HEK293 (cell line): ENCODE measurements around the gene PSMC3.

Experiments
- BCL11A ChIP-seq: fragments of 450-650 bp; formaldehyde crosslinking; IDR thresholded peaks from 2 replicates; pipeline ENCODE4 v1.5.1; 2016; ENCODE audit warnings: low read depth, missing biosample characterization, missing genetic modification characterization
- KLF8 ChIP-seq: fragments of 450-650 bp; formaldehyde crosslinking; IDR thresholded peaks from 2 replicates; pipeline ENCODE4 v1.5.1; 2016; ENCODE audit warnings: missing biosample characterization, missing genetic modification characterization
- MZF1 ChIP-seq: fragments of 450-650 bp; formaldehyde crosslinking; IDR thresholded peaks from 2 replicates; pipeline ENCODE4 v1.5.1; 2017; ENCODE audit warnings: missing biosample characterization, missing genetic modification characterization, borderline replicate concordance
- OSR2 ChIP-seq: fragments of 450-650 bp; formaldehyde crosslinking; IDR thresholded peaks from 2 replicates; pipeline ENCODE4 v1.5.1; 2016; ENCODE audit warnings: missing biosample characterization, missing genetic modification characterization
- PRDM1 ChIP-seq: fragments of 450-650 bp; formaldehyde crosslinking; IDR thresholded peaks from 2 replicates; pipeline ENCODE4; 2016; ENCODE audit warnings: missing biosample characterization, missing genetic modification characterization
- REST ChIP-seq: fragments of 450-650 bp; formaldehyde crosslinking; IDR thresholded peaks from 2 replicates; pipeline ENCODE4 v1.5.1; 2016; ENCODE audit warnings: missing biosample characterization, missing genetic modification characterization
- SP2 ChIP-seq: fragments of 450-650 bp; formaldehyde crosslinking; IDR thresholded peaks from 2 replicates; pipeline ENCODE4 v1.5.1; 2016; ENCODE audit warnings: missing biosample characterization, missing genetic modification characterization
- SP3 ChIP-seq: fragments of 450-650 bp; formaldehyde crosslinking; IDR thresholded peaks from 2 replicates; pipeline ENCODE4 v1.5.1; 2016; ENCODE audit warnings: missing biosample characterization, missing genetic modification characterization
- TRIM28 ChIP-seq: IDR thresholded peaks from 2 replicates; pipeline ENCODE4 v1.6.1; 2011; ENCODE audit warnings: low read length, control low read depth, borderline replicate concordance
- YY1 ChIP-seq: fragments of 450-650 bp; formaldehyde crosslinking; IDR thresholded peaks from 2 replicates; pipeline ENCODE4 v1.5.1; 2018; ENCODE audit warnings: missing biosample characterization, missing genetic modification characterization
- ZBTB10 ChIP-seq: fragments of 450-650 bp; formaldehyde crosslinking; IDR thresholded peaks from 2 replicates; pipeline ENCODE4 v1.5.1; 2016; ENCODE audit warnings: missing biosample characterization, missing genetic modification characterization
- ZBTB20 ChIP-seq: fragments of 450-650 bp; formaldehyde crosslinking; IDR thresholded peaks from 2 replicates; pipeline ENCODE4 v1.5.1; 2016; ENCODE audit warnings: missing biosample characterization, missing genetic modification characterization
- ZBTB6 ChIP-seq: fragments of 450-650 bp; formaldehyde crosslinking; IDR thresholded peaks from 2 replicates; pipeline ENCODE4 v1.5.1; 2017; ENCODE audit warnings: missing biosample characterization, missing genetic modification characterization
- ZFP3 ChIP-seq: fragments of 450-650 bp; formaldehyde crosslinking; IDR thresholded peaks from 2 replicates; pipeline ENCODE4 v1.5.1; 2016; ENCODE audit warnings: low read depth, missing biosample characterization, missing genetic modification characterization
- ZNF140 ChIP-seq: fragments of 450-650 bp; formaldehyde crosslinking; IDR thresholded peaks from 2 replicates; pipeline ENCODE4 v1.5.1; 2016; ENCODE audit warnings: missing biosample characterization, missing genetic modification characterization
- ZNF221 ChIP-seq: fragments of 450-650 bp; formaldehyde crosslinking; IDR thresholded peaks from 2 replicates; pipeline ENCODE4 v1.5.1; 2017; ENCODE audit warnings: missing biosample characterization, missing genetic modification characterization, borderline replicate concordance
- ZNF324 ChIP-seq: fragments of 450-650 bp; formaldehyde crosslinking; IDR thresholded peaks from 2 replicates; pipeline ENCODE4 v1.5.1; 2016; ENCODE audit warnings: missing biosample characterization, missing genetic modification characterization
- ZNF341 ChIP-seq: fragments of 450-650 bp; formaldehyde crosslinking; IDR thresholded peaks from 2 replicates; pipeline ENCODE4; 2016; ENCODE audit warnings: low read depth, missing biosample characterization, missing genetic modification characterization
- ZNF394 ChIP-seq: fragments of 450-650 bp; formaldehyde crosslinking; IDR thresholded peaks from 2 replicates; pipeline ENCODE4 v1.5.1; 2016; ENCODE audit warnings: missing biosample characterization, missing genetic modification characterization, mild to moderate bottlenecking, moderate library complexity, borderline replicate concordance
- ZNF398 ChIP-seq: fragments of 450-650 bp; formaldehyde crosslinking; IDR thresholded peaks from 2 replicates; pipeline ENCODE4 v1.5.1; 2017; ENCODE audit warnings: missing biosample characterization, missing genetic modification characterization
- ZNF514 ChIP-seq: fragments of 450-650 bp; formaldehyde crosslinking; IDR thresholded peaks from 2 replicates; pipeline ENCODE4 v1.5.1; 2016; ENCODE audit warnings: missing biosample characterization, missing genetic modification characterization
- ZNF561 ChIP-seq: fragments of 450-650 bp; IDR thresholded peaks from 2 replicates; pipeline ENCODE4 v1.5.1; 2018; ENCODE audit warnings: missing biosample characterization, missing genetic modification characterization, borderline replicate concordance
- ZNF585B ChIP-seq: fragments of 450-650 bp; formaldehyde crosslinking; IDR thresholded peaks from 2 replicates; pipeline ENCODE4 v1.5.1; 2016; ENCODE audit warnings: missing biosample characterization, missing genetic modification characterization
- ZNF624 ChIP-seq: fragments of 450-650 bp; formaldehyde crosslinking; IDR thresholded peaks from 2 replicates; pipeline ENCODE4 v1.5.1; 2017; ENCODE audit warnings: missing biosample characterization, missing genetic modification characterization
- ZNF654 ChIP-seq: fragments of 450-650 bp; formaldehyde crosslinking; IDR thresholded peaks from 2 replicates; pipeline ENCODE4 v1.5.1; 2016; ENCODE audit warnings: low read depth, missing biosample characterization, missing genetic modification characterization
- ZNF660 ChIP-seq: fragments of 450-650 bp; IDR thresholded peaks from 2 replicates; pipeline ENCODE4 v1.5.1; 2018; ENCODE audit warnings: missing biosample characterization, mild to moderate bottlenecking, missing genetic modification characterization
- ZNF677 ChIP-seq: fragments of 450-650 bp; IDR thresholded peaks from 2 replicates; pipeline ENCODE4 v1.5.0; 2018; ENCODE audit warnings: missing biosample characterization, mild to moderate bottlenecking, missing genetic modification characterization, moderate library complexity
- ZNF785 ChIP-seq: fragments of 450-650 bp; formaldehyde crosslinking; IDR thresholded peaks from 2 replicates; pipeline ENCODE4 v1.5.1; 2016; ENCODE audit warnings: missing biosample characterization, missing genetic modification characterization
- ZNF791 ChIP-seq: fragments of 450-650 bp; formaldehyde crosslinking; IDR thresholded peaks from 2 replicates; pipeline ENCODE4 v1.5.1; 2016; ENCODE audit warnings: missing biosample characterization, missing genetic modification characterization
- ZSCAN23 ChIP-seq: fragments of 450-650 bp; formaldehyde crosslinking; IDR thresholded peaks from 2 replicates; pipeline ENCODE4 v1.5.1; 2016; ENCODE audit warnings: missing biosample characterization, missing genetic modification characterization
- ZSCAN30 ChIP-seq: fragments of 450-650 bp; IDR thresholded peaks from 2 replicates; pipeline ENCODE4 v1.5.1; 2018; ENCODE audit warnings: missing biosample characterization, mild to moderate bottlenecking, missing genetic modification characterization, moderate library complexity
- ZXDB ChIP-seq: fragments of 450-650 bp; formaldehyde crosslinking; IDR thresholded peaks from 2 replicates; pipeline ENCODE4 v1.5.1; 2016; ENCODE audit warnings: missing biosample characterization, missing genetic modification characterization

The PSMC3 gene

GRCh38 chr11:47407746-47408590, 18.3 kb downstream of the PSMC3 start, which contains the start of gene SLC39A13 (continued):
- no peak for TF ChIP-seq ZNF654 (tag by site-specific recombination)
- peak; percentile 94 for TF ChIP-seq ZSCAN30 (tag by site-specific recombination)
- TF ChIP-seq ZBTB20 (tag by site-specific recombination), result peak; percentile 31; the same call in 1 of the 2 replicates
- TF ChIP-seq BCL11A (tag by site-specific recombination), result no peak
- no peak for TF ChIP-seq ZSCAN23 (tag by site-specific recombination)
- no peak for TF ChIP-seq ZNF140 (tag by site-specific recombination)
- no peak for TF ChIP-seq ZNF785
- peak; percentile 79 for TF ChIP-seq ZNF561 (tag by site-specific recombination)
- peak; percentile 72 for TF ChIP-seq KLF8 (tag by site-specific recombination)
- TF ChIP-seq PRDM1 (tag by site-specific recombination), result 0 out of 2 replicates have a peak, but pooled peaks have one; percentile 18
- peak; percentile 81 for TF ChIP-seq ZXDB (tag by site-specific recombination)
- TF ChIP-seq REST, result no peak; the same call in 1 of the 2 replicates
- TF ChIP-seq SP2 (tag by site-specific recombination), result peak; percentile 82
- 0 out of 2 replicates have a peak, but pooled peaks have one; percentile 43 for TF ChIP-seq YY1 (tag by site-specific recombination)
- TF ChIP-seq ZNF585B (tag by site-specific recombination), result no peak
- TF ChIP-seq ZNF677, result peak; percentile 30; the same call in 1 of the 2 replicates
- TF ChIP-seq ZNF394 (tag by site-specific recombination), result no peak
- TF ChIP-seq ZNF398 (tag by site-specific recombination), result peak; percentile 61
- TF ChIP-seq MZF1 (tag by site-specific recombination), result no peak
- peak; percentile 97 for TF ChIP-seq ZNF660
- TF ChIP-seq ZNF221 (tag by site-specific recombination), result peak; percentile 7; the same call in 1 of the 2 replicates
- peak; percentile 29; the same call in 1 of the 2 replicates for TF ChIP-seq ZBTB6 (tag by site-specific recombination)
- no peak for TF ChIP-seq ZNF791 (tag by site-specific recombination)
- no peak for TF ChIP-seq ZNF341
- TF ChIP-seq ZNF514 (tag by site-specific recombination), result no peak
- TF ChIP-seq TRIM28, result peak; percentile 79; the same call in 1 of the 2 replicates
- TF ChIP-seq ZFP3, result no peak
- no peak for TF ChIP-seq ZNF624 (tag by site-specific recombination)
- TF ChIP-seq OSR2, result peak; percentile 64
- no peak for TF ChIP-seq ZBTB10
- TF ChIP-seq ZNF324 (tag by site-specific recombination), result no peak
- peak; percentile 66 for TF ChIP-seq SP3
